Kidney capillary endothelial cell (primary cell): ENCODE results near the gene SBK2.

Experiments used
- DNase-seq: peaks from one replicate; pipeline ENCODE4 v3.0.0-alpha.2; 2018; ENCODE audit warnings: low spot score

The SBK2 gene

GRCh38 chr19:55486043-55486970, 50.6 kb downstream of the SBK2 start:
- DNase-seq, result no peak

DNA sequence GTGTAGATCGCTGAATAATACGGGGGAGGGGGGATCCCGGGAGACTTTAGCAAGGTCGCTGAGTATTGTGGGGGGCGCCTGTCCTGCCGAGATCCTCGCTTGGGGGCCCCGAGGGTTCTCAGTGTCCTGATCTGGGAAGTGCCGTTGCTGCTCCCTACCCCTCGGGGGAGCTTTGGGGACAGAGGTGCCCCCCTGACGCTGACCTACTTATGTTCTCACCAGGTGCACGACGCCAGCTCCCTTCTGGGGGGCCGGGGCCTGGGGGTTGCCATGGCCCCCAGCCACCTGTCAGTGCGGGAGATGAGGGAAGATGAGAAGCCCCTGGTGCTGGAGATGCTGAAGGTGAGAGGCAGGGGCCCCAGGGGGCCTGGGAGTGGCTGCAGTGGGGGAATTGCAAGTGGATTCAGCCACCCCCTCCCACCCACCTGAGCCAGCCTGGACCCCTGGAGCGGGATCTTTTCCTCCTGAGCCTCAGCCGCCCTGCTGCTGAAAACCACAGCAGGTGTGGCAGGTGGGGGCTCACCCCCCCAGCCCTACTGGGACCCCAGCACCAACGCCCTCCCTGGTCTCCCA, 51.4 kb downstream of the SBK2 start:
- no peak for DNase-seq

DNA sequence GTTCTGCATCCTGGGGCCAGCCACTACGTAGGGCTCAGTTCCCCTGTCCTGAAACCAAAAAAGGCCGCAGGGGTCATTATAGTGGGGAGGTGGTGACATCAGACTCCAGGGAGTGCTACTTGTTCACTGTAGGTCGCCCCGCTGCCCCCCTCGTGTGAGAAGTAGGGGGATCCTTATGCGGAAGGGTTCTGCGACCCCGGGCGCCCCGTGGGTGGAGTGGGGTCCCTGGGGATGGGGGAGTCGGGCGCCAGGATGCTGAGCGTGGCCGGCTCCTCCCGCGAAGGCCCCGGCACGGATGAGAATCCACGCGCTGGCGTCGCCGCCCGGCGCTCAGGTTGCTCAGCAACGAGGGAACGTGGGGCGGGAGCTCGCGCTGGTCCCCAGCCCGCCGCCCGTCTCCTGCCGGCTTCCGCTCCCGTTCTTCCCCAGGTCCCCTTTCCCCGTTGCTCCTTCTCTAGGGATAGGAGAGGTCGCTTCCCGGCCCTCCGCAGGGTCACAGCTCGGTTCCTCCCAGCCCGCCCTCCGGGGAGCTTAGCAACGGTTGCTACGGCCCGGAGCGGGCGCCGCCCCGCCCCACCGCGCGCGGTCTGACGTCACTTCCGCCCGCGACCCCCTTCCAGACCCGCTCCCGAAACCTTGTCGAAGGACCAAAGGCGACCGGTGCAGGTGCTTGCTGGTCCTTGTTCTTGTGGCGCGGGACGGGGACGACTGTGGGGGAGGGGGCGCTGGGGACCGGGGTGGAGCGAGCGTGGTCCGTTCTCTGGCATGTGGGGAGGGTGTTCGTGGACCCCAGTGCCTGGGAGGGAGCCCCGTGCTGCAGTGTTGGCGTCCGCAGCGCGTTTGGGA, 52.1 kb downstream of the SBK2 start, which contains the start of gene NAT14:
NAT14 (plus strand) TSS at position 596 of the 846 bp plus-strand sequence. CDS start 521 bp downstream, outside the sequence.
- peak; percentile 37 for DNase-seq

GRCh38 chr19:55483706-55484592, 53.0 kb downstream of the SBK2 start:
- no peak for DNase-seq

DNA sequence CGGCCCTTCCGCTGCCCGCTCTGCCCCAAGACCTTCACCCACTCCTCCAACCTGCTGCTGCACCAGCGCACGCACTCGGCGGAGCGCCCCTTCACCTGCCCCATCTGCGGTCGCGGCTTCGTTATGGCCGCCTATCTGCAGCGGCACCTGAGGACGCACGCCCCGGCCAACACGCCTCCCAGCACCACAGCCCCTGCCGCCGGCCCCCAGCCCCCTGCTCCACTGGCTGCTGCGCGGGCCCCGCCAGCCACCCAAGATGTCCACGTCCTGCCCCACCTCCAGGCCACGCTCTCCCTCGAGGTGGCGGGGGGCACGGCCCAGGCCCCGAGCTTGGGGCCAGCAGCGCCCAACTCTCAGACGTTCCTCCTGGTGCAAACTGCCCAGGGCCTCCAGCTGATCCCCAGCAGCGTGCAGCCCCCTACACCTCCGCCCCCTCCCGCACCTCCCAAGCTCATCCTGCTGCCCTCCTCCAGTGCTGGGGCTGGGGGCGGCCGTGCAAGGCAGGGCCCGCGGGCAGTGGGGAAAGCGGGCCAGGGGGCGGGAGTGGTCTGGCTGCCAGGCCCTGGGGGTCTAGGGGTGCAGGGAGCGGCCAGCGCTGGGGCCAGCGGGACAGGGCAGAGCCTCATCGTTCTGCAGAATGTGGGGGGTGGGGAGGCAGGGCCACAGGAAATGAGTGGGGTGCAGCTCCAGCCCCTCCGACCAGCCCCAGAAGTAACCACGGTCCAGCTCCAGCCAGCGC, 53.8 kb downstream of the SBK2 start:
- DNase-seq, result no peak

DNA sequence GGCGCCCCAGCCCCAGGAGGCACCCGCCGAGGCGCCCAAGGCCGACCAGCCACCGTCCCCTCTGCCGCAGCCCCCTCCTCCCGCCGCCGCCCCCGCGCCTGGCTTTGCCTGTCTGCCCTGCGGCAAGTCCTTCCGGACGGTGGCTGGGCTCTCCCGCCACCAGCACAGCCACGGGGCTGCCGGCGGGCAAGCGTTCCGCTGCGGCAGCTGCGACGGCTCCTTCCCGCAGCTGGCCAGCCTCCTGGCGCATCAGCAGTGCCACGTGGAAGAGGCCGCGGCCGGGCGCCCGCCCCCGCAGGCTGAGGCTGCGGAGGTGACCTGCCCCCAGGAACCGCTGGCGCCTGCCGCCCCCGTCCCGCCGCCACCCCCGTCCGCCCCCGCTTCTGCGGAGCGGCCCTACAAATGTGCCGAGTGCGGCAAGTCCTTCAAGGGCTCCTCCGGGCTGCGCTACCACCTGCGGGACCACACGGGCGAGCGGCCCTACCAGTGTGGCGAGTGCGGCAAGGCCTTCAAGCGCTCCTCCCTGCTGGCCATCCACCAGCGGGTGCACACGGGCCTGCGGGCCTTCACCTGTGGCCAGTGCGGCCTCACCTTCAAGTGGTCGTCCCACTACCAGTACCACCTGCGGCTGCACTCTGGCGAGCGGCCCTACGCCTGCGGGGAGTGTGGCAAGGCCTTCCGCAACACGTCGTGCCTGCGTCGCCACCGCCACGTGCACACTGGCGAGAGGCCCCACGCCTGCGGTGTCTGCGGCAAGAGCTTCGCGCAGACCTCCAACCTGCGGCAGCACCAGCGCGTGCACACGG, 54.6 kb downstream of the SBK2 start:
- no peak for DNase-seq

DNA sequence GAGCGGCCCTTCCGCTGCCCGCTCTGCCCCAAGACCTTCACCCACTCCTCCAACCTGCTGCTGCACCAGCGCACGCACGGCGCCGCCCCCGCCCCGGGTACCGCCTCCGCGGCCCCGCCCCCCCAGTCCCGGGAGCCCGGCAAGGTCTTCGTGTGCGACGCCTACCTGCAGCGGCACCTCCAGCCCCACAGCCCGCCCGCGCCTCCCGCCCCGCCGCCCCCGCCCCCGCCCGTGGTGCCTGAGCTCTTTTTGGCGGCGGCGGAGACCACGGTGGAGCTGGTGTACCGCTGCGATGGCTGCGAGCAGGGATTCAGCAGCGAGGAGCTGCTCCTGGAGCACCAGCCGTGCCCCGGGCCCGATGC, 55.2 kb downstream of the SBK2 start:
- DNase-seq, result no peak

DNA sequence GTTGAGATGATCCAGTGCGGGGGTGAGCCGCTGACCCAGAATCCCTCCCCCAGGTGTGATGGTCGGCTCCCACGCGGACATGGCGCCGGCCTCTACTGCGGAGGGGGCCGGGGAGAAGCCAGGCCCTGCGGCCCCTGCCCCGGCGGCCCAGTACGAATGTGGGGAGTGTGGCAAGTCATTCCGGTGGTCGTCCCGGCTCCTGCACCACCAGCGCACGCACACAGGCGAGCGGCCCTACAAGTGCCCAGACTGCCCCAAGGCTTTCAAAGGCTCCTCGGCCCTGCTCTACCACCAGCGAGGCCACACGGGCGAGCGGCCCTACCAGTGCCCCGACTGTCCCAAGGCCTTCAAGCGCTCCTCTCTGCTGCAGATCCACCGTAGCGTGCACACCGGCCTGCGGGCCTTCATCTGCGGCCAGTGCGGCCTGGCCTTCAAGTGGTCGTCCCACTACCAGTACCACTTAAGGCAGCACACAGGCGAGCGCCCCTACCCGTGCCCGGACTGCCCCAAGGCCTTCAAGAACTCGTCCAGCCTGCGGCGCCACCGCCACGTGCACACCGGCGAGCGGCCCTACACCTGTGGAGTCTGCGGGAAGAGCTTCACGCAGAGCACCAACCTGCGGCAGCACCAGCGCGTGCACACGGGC, 55.7 kb downstream of the SBK2 start:
- no peak for DNase-seq

- no peak for DNase-seq
Measured at GRCh38 chr19:55479451-55480230, 57.3 kb downstream of the SBK2 start.

DNA sequence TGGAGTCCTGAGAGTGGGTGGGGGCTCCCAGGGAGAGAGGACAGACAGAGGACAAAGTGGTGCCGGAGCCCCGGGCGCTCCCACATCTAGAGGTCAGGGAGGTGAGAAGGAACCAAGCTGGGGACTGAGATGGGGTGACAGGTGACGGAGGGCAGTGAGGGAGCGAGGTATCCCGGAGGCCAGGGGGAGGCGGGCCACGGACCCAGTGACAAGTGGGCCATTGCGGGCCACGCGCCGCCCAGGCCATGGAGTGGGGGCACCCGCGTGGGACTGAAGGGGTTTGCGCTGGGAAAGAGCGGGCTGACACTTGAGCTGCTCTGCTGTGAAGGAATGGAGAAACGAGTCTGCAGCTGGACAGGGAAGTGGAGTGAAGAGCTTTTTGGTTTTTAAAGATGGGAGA, 57.9 kb downstream of the SBK2 start:
- no peak for DNase-seq
